Measurements from ENCODE around the gene CFDP1.
A peak's percentile ranks its signal among the peaks of the same experiment; 100 is the strongest.

CFDP1 gene

DNA sequence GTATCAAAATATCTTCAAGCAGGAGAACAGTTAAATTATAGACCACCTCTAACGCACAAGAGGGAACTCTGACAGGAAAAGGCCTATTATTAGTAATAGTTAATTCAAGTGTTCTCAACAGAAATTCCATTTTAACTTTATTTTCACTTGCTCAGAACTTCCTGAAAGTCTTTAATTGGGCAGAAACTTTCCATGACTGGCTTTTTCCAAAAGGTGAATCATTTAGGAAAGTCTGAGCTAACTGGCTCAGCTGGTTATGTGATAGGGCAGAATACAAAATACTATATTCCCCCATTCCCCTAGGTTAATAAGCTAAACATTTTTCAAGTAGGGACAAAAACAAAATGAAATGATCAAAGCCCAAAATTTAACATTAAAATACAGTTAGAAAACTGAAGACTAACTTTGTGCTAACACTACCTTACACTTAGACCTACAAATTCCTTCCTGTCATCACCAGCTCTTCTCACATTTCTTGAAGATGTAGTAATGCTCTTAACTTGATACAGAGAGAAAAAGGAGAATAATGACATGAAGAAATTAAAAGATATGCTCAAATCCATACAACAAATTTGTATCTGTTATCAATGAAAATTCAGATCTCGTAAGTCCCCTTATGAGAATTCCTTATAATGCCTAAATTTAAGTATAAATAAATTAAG is 31.0 kb downstream of the CFDP1 start:
- DNase-seq, result peak; percentile 67

DNA sequence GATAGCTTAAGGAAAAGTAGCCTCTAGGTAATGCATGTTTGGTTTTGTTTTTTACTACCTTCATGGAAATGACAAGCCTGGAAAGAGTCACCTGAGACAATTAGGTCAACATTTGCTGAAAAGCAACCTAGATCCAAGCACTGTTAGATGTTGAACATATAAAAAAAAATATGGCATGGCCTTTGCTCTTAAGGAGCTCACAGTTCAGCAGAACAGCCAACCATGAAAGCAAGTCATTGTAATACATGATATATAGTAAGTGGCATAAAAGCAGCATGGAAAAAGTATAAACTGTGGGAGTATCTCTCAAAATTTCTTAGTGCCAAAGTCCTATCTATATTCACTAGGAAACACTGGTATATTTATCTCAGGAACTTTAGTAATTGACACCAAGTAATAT is 31.6 kb downstream of the CFDP1 start:
- no peak for DNase-seq

DNA sequence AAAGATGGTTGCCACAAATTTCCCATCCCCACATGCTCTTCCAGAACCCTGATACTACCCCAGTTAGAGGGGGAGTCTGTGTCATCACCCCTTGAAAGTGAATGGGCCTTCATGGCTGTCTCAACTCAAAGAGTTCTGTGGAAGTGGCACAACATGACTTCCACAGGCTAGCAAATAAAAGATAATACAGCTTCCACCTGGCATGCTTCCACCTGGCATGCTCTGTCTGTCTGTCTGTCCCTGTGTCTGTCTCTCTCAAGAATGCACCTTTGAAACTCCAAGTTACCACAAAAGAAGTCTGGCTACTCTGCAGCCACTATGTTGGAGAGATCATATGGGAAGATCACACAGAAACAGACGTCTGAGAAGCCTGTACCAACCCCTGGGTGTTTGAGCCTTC is 35.0 kb downstream of the CFDP1 start:
- no peak for DNase-seq

DNA sequence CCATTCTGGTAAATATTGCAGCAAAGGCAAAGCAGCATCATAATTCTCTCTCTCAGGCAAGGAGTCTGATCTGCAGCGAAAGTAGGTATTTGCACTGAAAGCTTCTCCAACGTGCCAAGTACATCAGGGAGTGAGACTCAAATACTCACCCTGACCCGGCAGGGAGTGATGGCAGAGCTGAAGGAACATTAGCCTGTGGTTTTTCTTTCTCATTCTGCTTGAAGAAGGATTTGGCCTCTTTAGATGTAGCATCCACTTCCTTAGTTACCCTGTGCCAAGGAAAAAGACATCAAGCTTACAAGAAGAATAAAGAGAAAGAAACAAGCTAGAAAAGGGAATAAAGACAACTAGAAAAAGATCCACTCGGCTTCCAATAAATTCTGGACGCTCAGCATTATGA is 38.4 kb downstream of the CFDP1 start:
- DNase-seq, result no peak

DNA sequence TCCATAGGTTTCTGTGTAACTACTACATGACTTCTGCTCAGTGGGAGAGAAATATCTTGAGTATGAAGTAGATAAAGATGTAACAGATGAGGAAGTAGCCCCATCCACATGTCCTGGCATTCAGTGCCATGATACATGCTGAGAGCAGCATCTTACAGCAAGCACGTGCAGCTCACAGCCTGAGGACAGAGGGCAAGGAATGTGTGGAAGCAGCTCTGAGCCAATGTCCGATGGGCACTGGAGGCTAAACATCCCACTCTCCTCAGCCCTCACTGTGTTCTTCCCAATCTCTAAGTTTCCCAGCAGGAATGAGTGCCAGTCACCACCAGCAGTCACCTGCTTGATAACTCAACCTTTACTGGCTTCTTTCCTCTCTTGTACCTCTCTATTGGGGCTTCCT is 40.4 kb downstream of the CFDP1 start:
- no peak for DNase-seq

DNA sequence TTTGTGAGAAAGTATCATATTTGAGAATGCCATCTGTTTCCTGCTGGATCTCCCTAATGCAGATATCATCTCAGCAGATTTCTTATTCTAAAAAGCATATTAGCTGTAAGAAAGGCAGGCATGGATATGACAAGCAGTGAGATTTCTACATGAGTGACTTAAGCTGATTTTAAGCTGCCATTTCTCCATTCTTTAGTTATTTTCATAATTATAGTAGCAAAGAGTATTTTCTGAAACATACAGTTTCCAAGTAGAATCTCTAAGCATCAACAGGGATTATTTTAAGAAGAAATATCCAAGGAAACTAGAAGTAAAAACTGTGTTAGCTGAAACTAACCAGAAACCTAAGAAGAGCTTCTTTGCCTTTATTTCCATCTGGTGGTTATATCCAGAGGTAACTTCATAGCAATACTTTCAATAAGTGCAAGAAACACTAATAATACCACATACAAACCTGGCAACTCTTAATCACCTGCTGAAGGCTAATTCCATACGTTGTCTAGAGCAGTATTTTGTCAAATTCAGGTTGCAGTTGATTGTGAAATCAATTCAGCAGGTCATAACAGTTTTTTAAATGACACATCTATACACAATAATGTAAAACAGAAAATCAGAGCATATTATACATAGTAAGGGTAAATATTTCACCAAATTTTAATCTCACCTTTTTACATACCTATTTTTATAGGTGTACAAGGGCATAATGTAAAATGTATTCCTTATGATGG is 42.2 kb downstream of the CFDP1 start:
- DNase-seq, result no peak

DNA sequence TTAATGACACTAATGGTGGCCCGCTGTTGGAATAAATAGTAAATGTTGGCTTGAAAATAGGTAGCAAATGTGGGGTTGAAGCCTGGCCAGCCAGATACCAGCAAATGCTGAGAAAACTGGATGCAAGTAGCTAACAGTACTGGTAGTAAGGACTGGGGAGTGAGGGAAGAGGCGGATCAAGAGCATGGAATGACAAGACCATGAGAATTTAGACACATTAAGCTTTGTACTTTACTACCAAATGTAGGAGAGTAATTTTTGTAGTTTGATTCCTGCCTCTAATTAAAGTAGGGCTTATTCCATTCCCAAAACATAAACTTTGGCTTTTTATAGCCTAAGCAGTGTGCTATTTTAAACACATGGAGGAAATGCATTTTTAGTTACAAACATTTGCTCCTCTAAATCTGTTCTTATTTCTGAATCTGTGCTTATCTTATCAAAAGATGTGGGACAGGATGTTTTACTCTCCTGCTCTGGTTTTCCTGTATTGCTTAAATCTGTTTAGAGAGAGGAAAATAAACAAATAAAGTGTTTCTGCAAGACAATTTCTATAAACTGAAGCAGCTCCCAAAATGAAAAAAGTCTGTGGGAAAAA is 44.1 kb downstream of the CFDP1 start:
- no peak for DNase-seq

DNA sequence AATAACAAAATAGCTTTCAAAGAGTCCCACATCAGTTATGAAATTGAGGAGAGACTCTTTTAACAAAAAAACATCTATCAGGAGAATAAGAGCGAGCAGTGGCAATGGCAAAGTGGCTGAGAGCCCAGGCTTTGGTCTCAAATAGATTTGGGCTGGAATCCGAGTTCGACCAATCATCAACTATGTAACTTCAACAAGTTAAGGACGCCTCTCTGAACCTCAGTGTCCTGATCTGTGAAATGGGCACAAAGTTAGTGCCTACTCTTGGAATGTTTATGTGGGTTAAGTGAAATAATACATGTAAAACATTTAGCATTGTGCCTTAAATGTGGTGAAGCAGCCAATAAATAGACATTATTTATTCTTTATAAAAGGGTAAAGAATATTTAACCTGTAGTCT is 45.4 kb downstream of the CFDP1 start:
- DNase-seq, result no peak

DNA sequence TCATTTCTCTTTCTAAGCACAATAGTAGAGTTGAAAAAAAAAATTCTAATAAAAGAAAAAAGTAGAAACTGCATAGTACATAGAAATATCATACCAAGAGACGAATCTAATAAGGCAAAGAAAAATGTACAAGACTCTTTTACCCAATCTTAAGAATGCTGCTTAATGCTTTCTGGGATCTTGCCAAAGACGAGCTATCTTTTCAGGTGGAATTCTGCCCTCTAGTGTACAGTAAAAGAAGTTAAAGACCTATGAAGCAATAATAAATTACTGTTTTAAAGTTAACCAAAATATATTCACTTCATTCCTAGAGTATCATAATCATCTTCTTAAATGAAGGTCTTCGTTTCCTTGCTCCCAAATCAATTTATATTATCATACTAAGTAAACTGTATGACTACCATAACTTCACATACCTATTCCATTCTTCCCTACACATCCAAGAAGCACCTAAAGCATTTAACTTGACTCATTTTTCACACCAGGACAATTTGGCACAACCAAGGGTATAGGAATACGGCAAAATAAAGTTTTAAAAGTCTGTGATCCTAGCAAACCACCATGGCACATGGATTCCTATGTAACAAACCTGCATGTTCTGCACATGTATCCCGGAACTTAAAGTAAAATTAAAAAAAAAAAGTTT is 47.7 kb downstream of the CFDP1 start:
- peak; percentile 87 for DNase-seq

DNA sequence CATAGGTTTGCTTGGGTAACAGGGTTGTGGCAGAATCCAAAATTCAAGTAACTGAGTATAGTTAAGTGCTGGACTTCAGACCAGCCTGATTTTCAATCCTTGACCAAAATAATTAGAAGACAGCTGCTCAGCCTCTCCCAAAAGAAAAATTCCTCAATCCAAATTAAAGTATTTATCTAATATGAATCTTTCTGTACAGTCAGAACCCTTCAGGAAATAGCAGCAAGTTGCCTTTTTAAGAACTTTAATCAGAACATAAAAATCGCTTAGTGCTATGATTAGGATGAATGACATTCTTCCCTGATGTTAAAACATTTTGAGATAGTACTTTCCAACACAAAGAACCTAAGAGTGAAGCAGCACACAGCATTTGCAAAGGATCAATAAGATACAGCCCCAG is 50.2 kb downstream of the CFDP1 start:
- no peak for DNase-seq

DNA sequence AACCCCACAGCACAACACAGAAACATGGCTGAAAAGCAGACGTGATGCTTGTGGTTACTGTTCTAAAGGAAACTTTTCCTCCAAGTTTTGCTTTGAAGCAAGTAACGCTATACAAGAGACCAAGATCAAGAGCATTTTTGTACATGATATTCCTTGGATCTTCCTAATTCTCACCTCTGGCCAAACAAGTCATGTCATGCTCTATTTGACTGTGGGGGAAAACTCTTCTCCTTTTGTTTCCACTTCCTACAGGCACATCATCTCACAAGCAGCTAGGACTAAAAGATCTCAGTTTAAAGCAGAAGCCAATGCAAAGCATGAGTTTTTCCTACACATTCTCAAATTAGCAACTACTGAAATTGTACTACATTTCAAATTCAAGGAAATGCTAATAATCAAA is 50.7 kb downstream of the CFDP1 start:
- no peak for DNase-seq

DNA sequence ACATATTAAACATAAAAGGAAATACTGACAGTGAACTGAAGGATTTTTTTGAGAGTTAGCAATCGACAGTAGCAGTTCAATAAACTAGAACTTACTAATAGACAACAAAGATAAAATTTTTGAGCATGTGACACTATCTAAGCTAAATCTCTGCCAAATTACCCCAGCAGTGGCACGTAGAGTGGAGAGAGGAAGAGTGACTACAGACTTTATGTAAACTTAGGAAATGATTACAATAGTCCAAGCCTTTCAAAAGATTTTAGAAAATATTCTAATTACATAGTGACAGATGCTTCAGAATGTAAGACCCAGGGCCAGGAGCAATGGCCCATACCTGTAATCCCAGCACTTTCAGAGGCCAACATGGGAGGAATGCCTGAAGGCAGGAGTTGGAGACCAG is 52.4 kb downstream of the CFDP1 start:
- DNase-seq, result no peak

DNA sequence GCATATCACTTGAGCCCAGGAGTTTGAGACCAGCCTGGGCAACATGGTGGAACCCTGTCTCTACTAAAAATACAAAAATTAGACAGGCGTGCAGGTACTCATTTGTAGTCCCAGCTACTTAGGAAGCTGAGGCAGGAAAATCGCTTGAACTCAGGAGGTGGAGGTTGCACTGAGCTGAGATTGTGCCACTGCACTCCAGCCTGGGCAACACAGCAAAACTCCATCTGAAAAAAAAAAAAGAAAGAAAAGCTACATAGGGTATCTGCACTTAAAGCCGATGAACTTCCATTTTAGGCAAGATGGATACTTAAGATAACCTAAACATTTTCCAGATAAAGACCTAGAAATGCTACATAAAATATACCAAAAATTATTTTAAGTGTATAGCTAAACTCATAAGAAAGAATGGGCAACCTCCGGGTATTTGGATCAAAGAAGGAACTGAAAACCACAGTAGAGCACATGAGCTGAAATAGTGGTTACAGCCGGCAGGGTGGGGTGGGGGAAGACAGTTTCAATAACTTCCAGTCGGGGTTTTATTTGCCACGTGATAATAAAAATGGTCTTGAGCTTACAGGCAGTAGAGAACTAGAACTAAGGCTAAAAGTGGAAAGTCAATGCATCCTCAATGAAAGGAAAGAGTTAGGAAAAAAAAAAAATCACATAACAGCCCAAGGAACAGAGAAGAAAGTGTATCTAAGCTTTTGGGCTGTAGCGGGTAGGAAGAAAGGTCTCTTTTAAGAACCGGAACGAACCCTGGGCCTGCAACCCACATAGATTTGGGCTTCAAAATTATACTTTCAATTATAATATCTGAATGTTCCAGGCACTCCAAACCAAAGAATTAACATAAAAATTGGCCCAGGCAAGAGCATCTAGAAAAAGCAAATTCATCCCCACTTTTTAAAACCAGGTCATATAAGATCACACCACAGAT is 53.1 kb downstream of the CFDP1 start:
- DNase-seq, result no peak

DNA sequence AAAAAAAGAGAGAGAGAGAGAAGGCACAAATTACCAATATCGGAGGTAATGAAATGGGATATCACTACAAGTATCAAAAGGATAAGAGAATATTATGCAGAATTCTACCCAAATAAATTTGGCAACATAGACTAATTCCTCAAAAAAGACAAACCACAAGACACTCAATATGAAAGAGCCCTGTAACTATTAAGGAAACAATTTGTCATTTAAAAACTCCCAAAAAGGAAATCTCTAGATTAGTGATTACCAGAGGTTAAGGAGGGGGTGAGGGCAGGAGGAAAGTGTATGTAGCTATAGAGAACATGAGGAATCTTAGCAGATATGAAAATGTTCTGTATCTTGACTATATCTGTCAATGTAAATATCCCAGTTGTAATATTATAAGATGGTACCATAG is 54.0 kb downstream of the CFDP1 start:
- DNase-seq, result no peak

DNA sequence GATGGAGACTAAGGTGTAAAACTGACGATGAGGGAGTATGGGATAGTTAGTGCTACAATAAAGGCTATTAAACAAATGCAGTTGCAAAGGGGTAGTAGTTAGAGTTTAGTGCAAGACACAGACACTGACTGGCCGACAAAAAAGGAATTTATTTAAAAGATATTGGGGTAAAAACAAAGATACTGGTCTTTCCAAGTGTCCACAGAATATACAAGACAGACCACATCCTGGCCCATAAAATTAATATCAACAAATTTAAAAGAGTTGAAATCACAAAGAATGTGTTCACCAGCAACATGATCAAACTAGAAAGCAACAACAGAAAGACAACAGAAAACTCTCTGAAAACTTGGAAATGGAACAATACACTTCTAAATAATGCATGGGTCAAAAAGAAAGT is 54.7 kb downstream of the CFDP1 start:
- DNase-seq, result no peak

DNA sequence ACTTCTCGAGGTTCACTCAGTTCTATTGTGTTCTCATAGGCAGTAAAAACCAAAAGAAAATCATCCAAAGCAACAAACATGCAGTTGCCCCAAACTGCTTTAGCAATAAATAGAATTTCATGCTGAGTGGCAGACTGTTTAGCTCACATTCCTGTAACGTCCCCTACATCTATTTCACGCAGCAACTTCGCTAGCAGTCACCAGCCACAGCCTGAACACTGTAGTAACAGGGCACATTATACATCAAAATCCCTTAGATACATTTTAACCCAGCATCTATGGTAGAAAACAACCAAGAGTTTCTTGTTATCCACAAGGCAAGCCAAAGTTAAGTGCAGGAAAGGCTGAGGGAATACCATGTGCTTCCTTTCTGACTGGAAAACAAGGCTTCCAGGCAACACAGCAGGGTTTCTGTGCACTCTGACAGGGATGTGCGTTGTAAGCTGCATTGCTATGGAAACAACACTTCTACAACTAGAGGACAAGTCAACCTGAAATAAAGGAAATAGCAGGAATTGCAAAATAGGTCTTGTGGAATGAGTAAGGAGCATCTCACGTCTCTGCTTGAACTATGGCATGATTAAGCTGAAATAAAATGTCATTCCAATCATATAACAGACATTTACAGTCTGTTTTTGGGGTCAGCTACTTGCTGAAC is 55.4 kb downstream of the CFDP1 start:
- DNase-seq, result peak; percentile 86

DNA sequence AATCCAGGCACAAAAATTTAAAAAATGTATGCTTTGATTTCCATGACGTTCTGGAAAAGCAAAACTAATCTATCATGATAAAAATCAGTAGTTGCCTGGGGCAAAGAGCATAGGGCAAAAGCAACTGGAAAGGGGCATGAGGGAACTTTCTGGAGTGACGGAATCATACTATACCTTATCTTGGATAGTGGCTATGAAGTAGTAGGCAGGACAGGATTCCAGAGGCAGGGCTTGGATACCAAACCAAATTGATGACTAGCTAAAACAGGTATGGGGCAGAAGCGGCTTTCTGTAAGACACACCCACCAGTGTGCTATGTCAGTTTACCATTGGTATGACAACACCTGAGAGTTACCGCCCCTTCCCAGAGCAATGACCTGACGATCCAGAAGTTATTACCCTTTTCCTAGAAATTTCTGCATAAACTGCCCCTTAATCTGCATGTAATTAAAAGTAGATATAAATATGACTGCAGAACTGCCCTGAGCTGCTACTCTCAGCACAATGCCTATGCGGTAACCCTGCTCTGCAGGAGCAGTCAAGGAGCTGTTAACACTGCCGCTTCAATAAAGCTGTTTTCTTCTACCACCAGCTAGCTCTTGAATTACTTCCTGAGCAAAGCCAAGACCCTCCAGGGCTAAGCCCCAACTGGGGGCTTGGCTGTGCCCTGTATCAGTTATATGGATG is 56.7 kb downstream of the CFDP1 start:
- no peak for DNase-seq

DNA sequence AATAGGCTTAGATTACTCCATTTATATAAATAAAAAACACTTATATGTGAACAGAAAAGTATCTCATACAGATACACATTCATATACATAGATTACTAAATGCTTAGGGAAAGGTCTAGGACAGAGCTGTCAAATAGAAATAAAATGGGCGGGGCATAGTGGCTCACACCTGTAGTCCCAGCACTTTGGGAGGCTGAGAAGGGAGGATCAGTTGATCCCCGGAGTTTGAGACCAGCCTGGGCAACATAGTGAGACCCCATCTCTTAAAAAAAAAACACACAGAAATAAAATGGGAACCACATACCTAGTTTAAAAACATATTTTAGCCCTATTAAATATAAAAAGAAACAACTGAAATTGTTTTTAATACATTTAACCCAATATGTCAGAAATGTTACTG is 58.9 kb downstream of the CFDP1 start:
- DNase-seq, result no peak

DNA sequence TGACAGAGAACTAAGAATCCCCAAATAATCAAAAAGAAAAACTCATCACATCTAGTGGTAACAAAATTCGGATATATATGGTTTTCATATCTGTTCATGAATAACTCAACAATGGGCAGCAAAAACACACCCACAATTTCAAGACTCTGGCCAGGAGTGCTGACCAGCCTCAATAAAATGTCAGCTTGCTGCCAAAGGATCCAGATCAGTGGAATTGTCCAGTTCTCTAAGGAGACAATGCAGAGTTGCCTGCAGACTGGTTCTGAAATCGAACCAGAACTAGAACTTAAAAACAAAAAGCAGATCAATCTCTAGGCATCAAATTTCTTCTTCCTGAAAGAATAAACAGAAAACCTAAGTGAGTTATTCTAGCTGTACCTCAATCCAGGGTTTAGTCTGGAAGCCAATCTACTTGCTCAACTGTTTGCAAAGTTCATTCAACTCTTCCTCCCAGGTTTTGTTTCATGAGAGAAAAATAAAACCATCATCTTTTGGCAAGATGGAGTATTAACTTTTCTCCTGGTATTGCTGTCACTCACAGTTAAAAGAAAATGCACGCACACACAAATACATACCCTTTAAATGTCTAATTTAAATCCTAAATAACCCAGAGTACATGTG is 61.0 kb downstream of the CFDP1 start:
- DNase-seq, result no peak

DNA sequence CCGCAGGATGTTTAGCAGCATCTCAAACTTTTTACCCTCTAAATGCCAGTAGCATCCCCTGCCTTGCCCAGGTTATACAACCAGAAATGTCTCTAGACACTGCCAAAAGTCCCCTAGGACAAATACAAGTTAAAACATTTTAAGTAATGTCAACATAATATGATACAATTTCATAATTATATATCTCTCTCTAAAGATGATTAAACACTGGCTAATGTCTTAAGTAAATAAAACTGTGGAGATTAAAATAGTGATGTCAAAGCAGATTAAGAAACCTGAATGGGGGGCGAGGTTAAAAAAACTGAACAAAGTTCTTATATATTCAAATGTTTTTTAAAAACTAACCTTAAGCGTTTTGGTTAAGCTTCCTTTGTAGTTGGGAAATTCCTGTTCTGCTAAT is 62.1 kb downstream of the CFDP1 start:
- no peak for DNase-seq

DNA sequence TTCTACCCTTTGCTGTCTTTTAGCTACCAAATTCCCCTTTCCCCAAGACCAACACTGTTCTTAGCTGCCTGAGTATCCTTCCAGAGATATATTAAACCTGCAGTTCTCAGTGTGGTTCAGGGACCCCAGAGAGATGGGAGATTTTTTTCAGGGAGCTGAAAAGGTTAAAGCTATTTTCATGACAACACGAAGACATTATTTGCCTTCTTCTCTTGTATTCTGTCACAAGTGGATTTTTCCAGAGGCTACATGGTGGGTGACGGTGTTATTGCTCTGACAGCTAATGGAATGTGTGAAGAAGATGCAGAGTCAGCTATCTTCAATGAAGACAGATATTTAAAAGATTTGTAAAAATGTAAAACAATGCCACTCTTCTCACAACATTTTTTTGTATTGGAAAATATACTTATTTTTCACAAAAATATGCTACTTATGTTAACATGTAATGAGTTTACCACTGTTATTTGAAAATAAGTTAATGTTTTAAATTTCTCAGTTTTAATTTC is 69.0 kb downstream of the CFDP1 start:
- no peak for DNase-seq
